HTR-8/SVneo (cell line): ENCODE results near the gene COL7A1.

Source experiments
- DNase-seq: peaks from one replicate; pipeline ENCODE4 v3.0.0; 2011; ENCODE audit warnings: low spot score, mixed read lengths; ENCODE audit not compliant: insufficient read length
- FAIRE-seq: peaks from 2 replicates; lab custom pipeline; 2011; peaks lifted over from hg19 to GRCh38; lab: Jason Lieb, UNC

The COL7A1 gene

DNA sequence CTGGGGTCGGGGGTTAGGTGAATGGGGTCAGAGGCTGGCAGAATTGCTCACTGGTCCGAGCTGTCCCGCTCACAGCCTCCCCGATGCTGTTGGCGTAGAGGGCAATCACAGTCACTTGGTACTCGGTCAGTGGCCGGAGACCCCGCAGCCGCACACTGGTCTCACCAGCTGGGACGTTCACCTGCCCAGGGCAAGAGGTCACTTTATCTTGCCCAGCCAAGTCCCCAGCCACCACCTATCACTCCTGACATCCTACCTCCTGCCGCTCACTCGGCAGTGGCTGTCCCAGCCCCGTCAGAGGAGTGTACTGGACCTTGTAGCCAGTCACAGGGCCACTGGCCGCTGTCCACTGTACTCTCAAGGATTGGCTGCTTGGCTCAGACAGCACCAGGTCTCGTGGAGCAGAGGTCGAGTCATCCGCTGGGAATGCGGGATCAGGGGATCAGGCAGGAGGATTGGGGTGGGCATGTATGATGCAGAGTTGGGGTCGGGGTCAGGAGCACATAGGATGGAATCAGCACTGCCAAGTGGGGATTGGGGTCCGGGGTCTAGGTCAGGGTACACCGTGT is 2.5 kb downstream of the COL7A1 start:
- DNase-seq (no peak), FAIRE-seq (no peak)

DNA sequence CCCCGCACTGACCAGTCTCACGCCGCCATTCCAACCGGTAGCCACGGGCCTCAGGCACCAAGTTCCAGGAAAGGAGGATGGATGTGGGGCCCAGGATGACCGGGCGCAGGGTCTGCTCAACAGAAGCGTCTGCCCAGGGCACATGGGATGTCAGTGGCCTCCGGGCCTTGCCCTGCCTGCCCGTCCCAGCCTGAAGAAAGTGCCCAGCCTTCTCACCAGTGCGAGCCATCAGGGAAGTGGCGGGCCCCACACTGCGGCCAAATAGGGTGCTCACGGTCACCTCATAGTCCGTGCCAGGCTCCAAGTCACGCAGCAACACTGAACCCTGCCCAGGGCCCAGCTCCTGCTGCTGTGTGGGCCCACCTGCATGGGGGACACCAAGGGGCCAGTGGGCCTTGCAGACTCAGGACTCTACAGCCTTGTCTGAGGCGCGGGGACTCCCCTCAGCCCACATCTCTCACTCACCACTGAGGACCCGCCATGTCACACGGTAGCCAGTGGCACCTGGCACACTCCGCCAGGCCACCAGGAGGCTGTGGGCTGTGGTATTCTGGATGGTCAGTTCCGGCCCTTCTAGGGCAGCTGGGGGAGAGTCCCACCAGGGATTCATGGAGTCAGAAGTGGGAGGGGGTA is 3.1 kb downstream of the COL7A1 start:
- no peak for DNase-seq
- FAIRE-seq = no peak

DNA sequence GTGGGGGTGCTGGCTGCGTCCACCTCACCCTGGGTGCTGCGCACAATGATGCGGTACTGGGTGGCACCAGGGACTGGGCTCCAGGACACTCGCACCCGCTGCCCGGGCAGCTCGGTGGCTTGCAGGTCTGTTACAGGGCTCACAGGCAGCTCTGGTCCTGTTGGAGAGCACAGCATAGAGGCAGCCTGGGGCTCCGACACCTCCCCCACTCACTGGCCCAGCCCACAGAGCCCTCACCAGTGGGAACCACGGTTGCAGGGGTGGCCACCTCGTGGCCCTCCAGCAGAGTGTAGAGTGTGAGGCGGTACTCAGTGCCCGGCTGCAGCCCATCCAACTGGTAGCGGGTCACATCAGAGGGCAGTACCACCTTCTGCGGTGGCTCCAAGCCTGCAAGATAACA is 3.7 kb downstream of the COL7A1 start:
- DNase-seq = no peak
- no peak for FAIRE-seq

DNA sequence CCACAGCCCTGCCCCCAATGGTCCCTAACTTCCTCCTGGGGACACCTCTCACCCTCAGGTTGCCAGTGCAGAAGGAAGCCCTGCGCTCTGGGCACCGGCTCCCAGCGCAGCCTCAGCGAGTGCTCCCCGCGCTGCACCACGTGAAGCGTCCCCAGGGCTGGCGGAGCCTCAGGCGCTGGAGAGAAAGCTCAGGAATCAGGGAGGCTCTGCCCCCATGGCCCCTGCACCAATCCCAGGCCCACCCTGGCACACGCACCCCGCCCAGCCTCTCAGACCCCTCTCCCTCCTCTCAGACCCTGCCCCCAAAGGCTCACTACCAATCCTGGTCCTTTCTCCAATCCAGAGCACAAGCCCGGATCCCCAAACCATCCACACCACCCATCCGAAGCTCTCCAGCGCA is 6.9 kb downstream of the COL7A1 start:
- FAIRE-seq = no peak
- no peak for DNase-seq

DNA sequence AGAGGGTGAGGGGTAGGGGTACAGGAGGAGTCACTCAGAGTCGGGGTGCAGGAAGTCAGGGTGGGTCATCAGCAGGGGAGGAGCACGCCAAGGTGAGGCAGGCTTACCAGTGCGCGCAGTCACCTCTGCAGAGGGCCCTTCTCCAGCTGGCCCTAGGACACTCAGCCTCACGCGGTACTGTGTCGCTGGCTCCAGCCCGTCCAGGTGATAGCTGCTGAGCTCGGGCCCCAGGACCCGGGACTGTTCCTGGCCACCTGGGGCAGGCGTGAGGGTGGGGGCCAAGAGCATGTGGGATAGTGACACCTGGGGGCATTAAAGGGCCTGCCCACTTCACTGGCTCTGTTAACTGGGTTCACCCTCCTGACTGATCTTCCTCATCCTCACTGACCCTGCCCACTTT is 7.4 kb downstream of the COL7A1 start:
- DNase-seq (no peak), FAIRE-seq (no peak)

DNA sequence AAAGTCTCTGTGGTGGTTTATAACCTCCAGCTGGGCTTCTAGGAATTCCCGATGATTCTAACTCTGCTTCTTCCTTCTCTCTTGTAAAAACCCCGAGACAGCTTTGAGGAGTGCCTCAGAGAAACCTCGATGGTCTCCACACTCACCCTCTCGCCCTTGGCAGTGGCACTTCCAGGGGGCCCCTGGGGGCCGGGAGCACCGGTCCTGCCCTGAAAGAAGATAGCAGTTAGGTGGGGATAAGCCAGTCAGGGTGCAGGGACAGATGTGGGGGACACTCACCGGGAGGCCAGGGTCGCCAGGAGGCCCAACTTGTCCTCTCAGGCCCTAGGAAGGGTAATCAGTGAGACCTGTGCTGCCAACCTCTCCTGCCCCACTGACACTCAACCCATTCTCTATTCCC is 9.7 kb downstream of the COL7A1 start:
- FAIRE-seq = no peak
- DNase-seq = no peak

DNA sequence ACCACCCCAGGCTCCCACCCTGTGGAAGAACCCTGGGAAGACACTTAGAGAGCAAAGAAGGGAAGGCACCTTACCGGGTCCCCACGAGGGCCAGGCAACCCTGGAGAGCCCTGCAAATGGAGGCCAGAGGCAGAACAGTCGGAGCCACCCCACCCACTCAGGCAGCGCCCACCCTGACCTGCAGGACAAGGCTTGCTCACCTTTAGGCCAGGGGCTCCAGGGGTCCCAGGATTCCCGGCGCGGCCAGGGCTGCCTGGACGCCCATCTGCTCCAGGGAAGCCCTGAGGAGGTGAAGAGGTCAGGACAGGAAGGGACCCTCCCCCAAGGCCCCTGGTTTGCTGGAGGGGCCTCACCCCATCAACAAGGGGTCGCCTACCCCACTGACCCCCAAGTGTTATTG is 10.3 kb downstream of the COL7A1 start:
- FAIRE-seq = no peak
- DNase-seq = no peak

DNA sequence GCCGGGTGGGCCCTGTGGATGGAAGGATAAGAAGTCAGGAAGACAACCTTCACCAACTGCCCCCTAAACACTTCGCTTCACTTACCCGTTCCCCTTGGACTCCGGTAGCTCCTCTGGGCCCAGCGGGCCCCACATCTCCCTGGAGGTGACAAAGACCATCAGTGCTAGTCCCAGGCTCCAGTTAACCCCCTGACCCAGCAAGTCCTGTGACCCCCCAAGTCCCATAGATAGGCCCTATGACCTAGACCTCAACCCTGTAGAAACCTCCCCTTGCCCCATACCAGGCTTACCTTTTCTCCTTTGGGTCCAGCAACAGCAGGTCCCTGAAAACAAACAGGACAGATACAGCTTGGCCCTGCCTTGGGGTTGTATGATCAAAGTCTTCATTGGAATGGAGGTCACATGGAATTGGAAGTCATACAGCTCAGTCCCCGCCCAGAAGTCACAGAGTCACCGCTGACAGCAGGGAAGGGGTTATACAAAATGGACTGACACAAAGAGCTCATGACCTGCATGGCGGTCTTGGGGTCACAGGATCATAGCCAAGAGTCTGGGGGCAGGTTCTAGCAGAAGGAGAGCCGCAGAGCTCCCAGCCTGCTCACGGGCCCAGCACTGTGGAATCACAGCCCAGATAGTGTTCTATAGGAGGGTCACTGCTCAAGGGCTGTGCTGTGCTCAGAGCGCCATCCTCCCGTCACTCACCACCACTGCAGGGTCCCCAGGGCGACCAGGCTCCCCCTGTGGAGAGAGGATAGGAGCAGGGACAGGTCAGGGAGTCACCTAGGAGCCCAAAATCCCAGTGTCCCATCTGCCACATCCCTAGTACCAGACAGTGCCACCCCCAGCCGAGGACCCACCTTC is 13.3 kb downstream of the COL7A1 start:
- FAIRE-seq (no peak), DNase-seq (no peak)

DNA sequence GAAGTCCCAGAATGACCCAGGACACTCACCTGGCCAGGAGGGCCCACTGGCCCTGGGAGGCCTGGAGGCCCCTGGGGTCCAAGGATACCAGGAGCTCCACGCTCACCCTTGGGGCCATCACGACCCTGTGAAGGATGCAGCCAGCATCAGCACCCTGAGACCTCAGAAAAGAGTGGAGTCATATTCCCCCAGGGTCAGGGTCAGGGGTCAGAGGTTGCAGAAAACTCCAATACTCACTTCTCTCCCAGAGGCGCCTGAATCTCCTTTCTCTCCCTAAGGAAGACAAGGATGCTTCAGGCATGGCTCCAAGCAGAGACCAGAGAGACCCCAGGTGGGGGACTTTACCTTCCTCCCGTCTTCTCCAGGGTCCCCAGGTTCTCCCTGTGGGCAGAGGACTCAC is 18.5 kb downstream of the COL7A1 start:
- DNase-seq (no peak), FAIRE-seq (no peak)

DNA sequence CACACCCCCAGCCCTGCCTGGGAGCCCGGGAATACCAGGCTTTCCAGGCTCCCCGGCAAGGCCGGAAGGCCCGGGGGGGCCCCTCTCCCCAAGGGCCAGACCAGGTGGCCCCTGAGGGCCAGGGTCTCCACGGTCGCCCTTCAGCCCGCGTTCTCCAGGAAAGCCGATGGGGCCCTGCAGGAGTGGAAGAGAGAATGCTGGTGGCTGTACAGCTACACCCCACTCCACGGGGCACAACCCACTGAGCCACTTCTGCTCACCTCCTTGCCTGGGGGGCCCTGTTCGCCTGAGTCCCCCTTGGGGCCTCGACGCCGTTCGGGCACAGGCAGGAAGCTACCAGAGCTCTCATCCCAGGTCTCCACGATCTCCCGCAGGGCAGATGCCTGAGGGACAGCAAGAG is 19.8 kb downstream of the COL7A1 start:
- DNase-seq (no peak), FAIRE-seq (no peak)

DNA sequence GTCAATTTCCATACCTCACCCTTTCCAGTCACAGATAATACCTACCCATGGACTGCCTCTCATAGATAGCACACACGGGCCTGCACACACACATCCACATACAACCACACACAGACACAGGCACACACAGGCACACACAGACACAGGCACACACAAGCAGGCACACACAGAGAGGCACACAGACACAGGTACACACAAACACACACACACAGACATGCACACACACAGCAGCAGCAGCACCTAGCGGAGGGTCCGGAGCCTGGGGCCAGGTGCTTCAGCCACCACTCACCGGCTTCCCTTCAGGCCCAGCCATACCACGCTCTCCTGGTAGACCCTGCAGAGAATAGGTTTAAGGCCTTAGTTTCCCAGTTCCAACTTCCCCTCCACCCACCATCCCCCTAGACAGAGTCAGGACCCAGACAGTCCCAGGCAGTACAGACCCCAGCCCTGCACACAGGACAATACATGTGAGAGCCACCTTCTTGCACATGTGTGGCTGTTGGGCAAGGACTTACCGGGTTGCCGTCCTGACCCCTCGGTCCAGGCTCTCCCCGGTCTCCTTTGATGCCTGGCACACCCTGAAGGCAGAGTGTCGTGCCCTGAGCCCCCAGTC is 21.1 kb downstream of the COL7A1 start:
- DNase-seq = no peak
- peak; percentile 63 for FAIRE-seq

DNA sequence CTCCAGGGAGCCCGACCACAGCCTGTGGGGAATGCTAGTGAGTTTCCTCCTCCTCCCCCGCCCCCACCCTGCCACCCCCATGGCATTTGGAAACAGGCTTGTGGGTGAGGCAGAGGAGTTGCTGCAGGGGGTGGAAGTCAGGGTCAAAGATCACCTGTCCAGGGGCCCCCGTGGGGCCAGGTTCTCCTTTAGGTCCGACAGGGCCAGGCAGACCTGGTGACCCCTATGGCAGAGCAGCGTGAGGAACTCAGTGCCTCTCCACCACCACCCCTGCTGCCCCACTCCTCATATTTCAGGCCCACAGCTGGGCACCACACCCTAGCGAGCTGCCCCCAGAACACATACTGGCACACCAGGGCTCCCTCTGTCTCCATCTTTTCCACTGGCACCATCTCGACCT is 22.6 kb downstream of the COL7A1 start:
- no peak for DNase-seq
- FAIRE-seq = no peak

DNA sequence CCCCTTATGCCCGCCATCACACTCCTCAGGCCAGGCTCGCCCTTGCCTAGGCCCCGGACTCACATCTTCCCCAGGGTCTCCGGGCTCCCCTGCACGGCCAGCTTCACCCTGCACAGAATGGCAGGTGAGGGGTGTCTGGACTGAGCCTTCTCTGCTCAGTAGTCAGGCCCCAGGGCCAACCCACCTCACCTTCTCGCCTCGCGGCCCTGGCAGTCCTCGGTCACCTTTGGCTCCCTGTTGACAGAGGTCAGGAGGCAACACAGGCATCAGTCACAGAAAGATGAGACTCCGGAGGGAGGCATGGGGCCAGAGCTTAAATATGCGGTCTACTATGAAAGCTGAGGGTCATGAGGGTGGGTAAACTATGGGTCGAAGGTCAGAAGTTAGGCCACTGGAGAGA is 23.2 kb downstream of the COL7A1 start:
- FAIRE-seq (no peak), DNase-seq (no peak)

DNA sequence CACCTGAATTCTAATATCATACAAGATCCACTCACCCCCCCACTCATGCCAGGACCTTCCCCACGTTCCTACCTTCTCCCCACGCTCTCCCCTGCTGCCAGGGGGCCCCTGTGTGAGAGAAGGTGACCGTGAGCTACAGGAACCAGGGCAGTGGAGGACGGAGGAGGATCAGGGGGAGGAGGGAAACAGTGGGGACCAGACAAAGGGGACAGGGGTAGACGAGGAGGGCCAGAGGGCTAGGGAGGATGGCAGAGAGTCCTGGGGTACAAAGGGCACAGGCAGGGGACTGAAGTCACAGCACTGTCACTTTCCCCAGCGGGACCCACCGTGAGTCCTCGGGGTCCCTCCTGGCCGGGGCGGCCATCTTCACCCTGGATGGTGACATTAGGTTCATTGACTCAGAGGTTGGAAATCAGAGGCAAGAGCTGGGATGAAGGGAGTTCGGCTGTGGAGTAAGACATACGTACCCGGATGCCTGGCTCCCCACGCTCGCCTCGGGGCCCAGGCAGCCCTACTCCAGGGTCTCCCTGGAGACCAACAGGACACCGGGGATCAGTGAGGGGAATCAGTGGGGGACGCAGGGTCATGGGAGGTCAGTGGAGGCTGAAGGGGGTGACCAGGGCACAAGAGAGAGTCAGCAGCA is 25.2 kb downstream of the COL7A1 start:
- FAIRE-seq = no peak

DNA sequence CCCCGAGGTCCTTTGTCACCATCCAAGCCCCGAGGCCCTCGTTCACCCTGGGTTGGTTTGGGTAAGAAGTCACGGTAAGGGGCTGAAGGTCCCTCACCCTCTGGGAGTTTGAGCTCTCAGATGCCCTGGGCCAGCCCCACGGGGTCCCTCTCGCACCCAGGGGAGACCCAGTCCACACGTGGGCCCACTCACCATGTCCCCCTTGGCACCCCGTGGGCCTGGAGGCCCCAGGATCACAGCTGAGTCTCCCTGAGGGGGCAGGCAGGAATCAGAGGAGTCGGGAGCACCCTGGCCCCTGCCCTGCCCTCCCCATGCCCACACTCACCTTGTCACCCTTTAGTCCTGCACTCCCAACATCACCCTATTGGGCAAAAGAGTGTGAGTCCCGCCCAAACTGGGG is 25.7 kb downstream of the COL7A1 start:
- DNase-seq (no peak), FAIRE-seq (no peak)

More for the DNA sequence above, 25.2 kb downstream of the COL7A1 start:
- no peak for DNase-seq

DNA sequence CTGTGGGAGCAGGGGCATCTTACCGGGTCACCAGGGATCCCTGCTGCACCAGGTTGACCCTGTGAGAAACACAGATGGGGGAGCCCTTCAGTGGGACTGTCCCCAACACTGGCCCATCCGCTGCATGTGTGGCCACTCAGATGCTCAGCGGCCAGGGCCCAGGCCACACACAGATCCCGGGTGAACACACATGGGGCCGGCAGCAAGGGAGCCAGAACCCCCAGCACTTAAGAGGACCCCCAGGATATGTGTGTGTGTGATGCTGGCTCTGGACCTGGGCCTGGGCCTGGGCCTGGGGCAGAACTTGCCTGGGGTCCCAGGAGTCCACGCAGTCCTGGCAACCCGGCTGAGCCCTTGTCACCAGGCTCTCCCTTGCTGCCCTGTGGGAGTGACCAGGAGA is 26.7 kb downstream of the COL7A1 start:
- FAIRE-seq (no peak), DNase-seq (no peak)

DNA sequence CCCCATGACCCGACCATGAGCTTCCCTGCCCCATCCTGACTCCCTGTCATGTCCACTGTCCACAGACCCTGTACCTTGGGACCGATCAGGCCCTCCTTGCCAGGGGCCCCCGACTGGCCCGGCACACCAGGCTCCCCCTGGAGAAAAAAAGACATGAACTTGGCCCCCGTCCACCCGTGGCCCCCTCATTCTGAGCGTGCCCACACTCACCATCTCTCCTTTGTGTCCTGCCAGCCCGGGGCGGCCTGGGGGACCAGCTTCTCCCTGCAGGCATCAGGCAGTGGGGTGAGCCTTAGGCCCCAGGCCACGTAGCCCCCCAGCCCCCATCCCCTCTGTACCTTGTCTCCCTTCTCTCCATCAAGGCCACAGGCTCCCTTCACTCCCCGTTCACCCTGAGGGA is 27.6 kb downstream of the COL7A1 start:
- DNase-seq = no peak
- FAIRE-seq = no peak

DNA sequence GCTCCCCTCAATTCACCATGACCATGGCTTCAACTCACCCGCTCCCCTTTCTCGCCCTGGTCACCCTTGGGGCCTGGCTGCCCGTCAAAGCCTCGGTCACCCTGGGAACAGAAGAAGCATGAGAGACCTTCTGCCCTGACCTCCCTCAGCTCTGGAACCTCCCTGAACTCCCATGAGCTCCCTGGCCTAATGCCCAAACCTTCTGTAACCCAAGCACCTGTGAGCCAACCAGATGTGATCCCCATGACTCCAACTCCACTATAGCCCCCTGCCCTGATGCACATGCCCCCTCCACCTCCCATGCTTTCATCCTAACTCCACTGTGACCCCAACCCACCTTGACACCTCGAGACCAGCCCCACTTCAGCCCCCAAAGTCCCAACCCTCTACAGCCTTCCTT is 28.0 kb downstream of the COL7A1 start:
- FAIRE-seq (no peak), DNase-seq (no peak)

DNA sequence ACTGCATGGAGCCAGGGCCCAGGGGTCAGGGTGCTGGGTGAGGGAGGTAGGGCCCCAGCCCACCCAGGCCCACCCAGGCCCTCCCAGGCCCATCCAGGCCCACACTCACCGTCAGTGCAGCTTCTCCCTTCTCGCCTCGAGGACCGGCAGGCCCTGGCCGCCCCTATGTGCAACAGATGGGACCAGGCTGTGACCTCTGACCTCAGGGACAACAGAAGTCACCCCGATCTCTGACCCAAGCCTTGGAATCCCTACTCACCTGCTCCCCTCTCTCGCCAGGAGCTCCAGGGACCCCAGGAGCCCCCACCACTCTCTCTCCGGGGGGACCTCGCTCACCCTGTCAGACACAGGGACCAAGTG is 28.7 kb downstream of the COL7A1 start:
- no peak for DNase-seq
- FAIRE-seq = no peak

DNA sequence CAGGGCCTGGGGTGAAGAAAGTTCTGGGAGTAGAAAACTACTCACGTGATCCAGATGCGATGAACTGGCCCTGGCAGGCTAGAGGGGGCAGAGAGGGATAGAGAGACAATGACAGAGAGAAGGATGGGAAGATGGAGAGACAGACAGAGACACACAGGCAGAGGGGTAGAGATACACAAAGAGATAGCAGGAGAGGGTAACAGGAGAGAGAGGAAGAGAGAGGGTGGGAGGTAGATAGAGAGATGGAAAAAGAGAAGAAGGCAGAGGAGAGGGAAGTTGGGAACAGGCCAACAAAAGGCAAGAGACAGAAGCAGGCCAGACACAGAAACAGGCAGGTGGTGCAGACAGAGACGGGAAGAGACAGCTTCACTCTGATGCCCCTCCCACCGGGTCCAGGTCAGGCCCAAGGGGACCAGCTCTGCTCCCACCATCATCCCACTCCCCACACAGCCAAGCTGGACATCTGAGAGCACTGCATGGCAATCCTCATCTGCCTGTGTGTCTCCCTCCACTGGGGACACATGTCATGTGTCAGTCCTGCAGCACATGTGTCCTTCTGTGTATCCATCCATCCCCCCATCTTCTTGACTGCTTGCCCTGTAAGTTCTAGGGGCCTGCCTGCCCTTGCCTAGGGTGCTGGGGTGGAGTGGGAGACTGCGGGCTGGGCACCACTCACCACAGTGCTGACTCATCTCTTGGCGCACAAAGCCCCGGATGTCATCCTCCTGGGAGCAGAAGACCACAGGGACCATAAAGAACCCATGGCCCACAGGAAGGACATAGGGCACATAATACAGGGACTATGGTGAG is 29.3 kb downstream of the COL7A1 start:
- FAIRE-seq (peak; percentile 96), DNase-seq (peak; percentile 84)
